GM04504 (cell line): ENCODE results near the gene S1PR4.
"Not testable (repeated sequence)": the region's sequence is repeated elsewhere in the genome, so short reads cannot be mapped to it uniquely, and the experiment has no call there.

ENCODE experiments used
- DNase-seq: peaks from one replicate; pipeline ENCODE4 v3.0.0-alpha.2; 2012; ENCODE audit warnings: low read depth

Gene S1PR4

GRCh38 chr19:3220576-3220975, 42.0 kb downstream of the S1PR4 start:
- no peak for DNase-seq

DNA sequence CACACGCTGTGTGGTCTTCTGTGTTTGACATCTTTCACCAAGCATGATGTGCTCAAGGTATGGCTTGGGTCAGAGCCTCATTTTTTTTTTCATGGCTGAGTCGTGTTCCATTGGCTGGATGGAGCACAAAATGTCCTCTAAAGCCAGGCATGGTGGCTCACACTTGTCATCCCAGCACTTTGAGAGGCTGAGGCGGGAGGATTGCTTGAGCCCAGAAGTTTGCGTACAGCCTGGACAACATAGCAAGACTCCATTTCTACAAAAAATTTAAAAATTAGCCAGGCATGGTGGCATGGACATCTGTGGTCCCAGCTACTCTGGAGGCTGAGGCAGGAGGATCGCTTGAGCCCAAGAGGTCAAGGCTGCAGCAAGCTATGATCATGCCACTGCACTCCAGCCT, 43.0 kb downstream of the S1PR4 start:
- DNase-seq, result not testable (repeated sequence)

- no peak for DNase-seq
These were observed 44.1 kb downstream of the S1PR4 start for GRCh38 chr19:3222709-3223108.

DNA sequence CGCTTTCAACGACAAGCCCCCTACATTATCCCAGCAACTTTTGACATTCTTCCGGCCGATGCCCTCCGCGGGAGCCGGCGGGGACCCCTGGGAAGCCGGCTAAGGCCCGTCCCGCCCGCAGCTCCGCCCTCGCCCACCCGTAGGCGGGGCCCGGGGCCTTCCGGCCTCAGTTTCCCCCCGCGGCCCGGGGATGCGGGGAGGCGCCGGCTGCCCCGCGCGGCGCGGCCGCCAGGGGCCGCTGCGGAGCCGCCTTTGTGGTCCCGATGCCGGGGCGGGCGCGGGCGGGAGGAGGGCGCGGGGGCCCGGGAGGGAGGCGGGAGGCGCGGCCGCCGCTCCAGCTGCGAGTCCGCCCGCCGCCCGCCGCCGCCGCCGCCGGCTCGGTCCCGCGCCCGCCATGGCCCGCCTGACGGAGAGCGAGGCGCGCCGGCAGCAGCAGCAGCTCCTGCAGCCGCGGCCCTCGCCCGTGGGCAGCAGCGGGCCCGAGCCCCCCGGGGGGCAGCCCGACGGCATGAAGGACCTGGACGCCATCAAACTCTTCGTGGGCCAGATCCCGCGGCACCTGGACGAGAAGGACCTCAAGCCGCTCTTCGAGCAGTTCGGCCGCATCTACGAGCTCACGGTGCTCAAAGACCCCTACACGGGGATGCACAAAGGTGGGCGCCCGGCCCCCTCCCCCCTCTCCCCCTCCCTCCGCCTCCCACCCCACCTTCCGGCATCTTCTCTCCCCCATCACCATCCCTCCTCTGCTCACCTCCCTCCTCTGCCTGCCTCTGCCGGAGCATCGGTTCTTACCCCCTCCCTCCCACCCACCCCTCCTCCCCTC, 46.0 kb downstream of the S1PR4 start, which contains the start of gene CELF5:
TSS of gene CELF5 (plus strand) at position 316 of the 823 bp plus-strand sequence. CDS start at position 395, 79 bp downstream.
- no peak for DNase-seq

- no peak for DNase-seq
These were observed 46.6 kb downstream of the S1PR4 start for GRCh38 chr19:3225169-3225485.

- DNase-seq, result no peak
These were observed 47.1 kb downstream of the S1PR4 start for GRCh38 chr19:3225677-3226093.

DNA sequence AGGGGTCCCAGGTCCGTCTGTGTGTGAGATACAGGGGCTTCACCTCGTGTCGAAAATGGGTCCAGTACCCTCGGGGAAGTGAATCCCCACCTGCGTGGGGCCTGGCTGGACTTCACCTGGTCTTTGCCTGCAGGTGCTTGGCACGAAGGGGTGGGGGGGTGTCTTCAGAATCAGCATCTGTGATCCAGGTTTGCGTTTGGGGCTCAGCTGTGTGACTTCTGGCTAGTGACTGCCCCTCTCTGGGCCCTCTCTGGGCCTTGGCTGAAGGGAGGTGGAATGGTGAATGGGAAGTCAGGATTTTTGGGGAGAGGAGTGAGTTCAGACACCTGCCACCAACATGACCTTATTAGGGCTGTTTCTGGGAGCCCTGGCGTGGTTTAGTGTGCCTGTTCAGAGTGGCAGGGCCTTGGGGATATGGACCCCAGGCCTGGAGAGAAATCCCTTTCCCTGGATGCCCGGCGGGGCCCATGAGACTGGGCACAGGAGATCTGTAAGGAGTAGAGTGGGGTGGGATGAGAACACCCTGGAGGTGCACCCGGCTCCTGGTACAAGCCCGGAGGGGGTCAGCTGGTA, 48.6 kb downstream of the S1PR4 start:
- no peak for DNase-seq

- no peak for DNase-seq
These were observed 50.8 kb downstream of the S1PR4 start for GRCh38 chr19:3229346-3229743.
